Measurements from ENCODE around the gene IFITM1. TPM values are rescaled to one million over a fixed set of nuclear protein-coding genes. Genes with fewer than 3 reads are reported as not detected.
A peak's percentile ranks its signal among the peaks of the same experiment; 100 is the strongest.
"Not testable (repeated sequence)": the region's sequence is repeated elsewhere in the genome, so short reads cannot be mapped to it uniquely, and the experiment has no call there.

The IFITM1 gene
- total RNA-seq, 1 donor from 2014 or later, result 526 TPM

DNA sequence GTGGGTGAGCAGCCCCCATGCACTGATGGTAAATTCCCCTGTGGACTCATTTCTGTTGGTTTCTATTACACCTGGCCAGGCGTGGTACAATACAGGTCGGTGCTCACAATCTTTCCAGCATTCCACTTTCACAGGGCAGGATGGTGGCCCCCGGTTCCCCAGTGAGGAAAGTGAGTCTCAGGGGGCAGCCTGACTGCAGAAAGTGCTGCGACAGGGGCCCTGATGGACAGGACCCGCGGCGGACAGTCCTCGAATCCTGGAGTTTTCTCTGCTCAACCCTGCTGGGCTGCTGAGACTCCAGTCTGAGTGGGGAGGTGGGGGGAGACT, 28.0 kb upstream of the IFITM1 start:
- Histone ChIP-seq H3K4me1 (ENCODE audit: insufficient read depth, low read length) (peaks cover 6% of the 10 kb centered on the region), H3K27me3 (ENCODE audit: insufficient read depth, low read length) (peaks cover 37% of the 10 kb centered on the region), H3K9ac (ENCODE audit: low read length) (no peak overlapping the region), H4K20me1 (ENCODE audit: insufficient read depth, low read length) (no peaks in the 10 kb centered on the region), H3K36me3 (ENCODE audit: insufficient read depth, low read length) (no peaks in the 10 kb centered on the region), H3K4me2 (ENCODE audit: low read length) (no peak overlapping the region), H2AFZ (ENCODE audit: low read depth, low read length) (no peak overlapping the region), H3K27ac (ENCODE audit: low read depth, low read length) (no peak overlapping the region), H3K9me3 (ENCODE audit: insufficient read depth, low read depth, low read length) (no peaks in the 10 kb centered on the region), H3K4me3 (ENCODE audit: insufficient read depth, low read depth, low read length) (no peak overlapping the region), H3K79me2 (ENCODE audit: insufficient read depth, low read length) (no peaks in the 10 kb centered on the region)
- no peaks in the 10 kb centered on the region for H3K4me1 Mint-ChIP-seq (ENCODE audit: low read depth, unreplicated experiment)
- H3K4me3 Mint-ChIP-seq (ENCODE audit: unreplicated experiment), result no peak overlapping the region
- no peak overlapping the region for H3K27ac Mint-ChIP-seq (ENCODE audit: unreplicated experiment)
- no peak for TF ChIP-seq EZH2 (IDR thresholded peaks at IDR 0.05; ENCODE audit: insufficient read depth, low read length)
- TF ChIP-seq, protein P1, sequence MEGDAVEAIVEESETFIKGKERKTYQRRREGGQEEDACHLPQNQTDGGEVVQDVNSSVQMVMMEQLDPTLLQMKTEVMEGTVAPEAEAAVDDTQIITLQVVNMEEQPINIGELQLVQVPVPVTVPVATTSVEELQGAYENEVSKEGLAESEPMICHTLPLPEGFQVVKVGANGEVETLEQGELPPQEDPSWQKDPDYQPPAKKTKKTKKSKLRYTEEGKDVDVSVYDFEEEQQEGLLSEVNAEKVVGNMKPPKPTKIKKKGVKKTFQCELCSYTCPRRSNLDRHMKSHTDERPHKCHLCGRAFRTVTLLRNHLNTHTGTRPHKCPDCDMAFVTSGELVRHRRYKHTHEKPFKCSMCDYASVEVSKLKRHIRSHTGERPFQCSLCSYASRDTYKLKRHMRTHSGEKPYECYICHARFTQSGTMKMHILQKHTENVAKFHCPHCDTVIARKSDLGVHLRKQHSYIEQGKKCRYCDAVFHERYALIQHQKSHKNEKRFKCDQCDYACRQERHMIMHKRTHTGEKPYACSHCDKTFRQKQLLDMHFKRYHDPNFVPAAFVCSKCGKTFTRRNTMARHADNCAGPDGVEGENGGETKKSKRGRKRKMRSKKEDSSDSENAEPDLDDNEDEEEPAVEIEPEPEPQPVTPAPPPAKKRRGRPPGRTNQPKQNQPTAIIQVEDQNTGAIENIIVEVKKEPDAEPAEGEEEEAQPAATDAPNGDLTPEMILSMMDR (IDR thresholded peaks at IDR 0.05; ENCODE audit: insufficient read depth, low read depth, low read length), result no peak
- no peaks in the 10 kb centered on the region for H3K9me3 Mint-ChIP-seq (ENCODE audit: unreplicated experiment)
- FAIRE-seq, result no peak
- H3K36me3 Mint-ChIP-seq (ENCODE audit: low read depth, unreplicated experiment), result peaks cover 3% of the 10 kb centered on the region
- DNase-seq (ENCODE audit: low read depth), result no peak
- H3K27me3 Mint-ChIP-seq (ENCODE audit: low read depth, unreplicated experiment), result peaks cover 49% of the 10 kb centered on the region

DNA sequence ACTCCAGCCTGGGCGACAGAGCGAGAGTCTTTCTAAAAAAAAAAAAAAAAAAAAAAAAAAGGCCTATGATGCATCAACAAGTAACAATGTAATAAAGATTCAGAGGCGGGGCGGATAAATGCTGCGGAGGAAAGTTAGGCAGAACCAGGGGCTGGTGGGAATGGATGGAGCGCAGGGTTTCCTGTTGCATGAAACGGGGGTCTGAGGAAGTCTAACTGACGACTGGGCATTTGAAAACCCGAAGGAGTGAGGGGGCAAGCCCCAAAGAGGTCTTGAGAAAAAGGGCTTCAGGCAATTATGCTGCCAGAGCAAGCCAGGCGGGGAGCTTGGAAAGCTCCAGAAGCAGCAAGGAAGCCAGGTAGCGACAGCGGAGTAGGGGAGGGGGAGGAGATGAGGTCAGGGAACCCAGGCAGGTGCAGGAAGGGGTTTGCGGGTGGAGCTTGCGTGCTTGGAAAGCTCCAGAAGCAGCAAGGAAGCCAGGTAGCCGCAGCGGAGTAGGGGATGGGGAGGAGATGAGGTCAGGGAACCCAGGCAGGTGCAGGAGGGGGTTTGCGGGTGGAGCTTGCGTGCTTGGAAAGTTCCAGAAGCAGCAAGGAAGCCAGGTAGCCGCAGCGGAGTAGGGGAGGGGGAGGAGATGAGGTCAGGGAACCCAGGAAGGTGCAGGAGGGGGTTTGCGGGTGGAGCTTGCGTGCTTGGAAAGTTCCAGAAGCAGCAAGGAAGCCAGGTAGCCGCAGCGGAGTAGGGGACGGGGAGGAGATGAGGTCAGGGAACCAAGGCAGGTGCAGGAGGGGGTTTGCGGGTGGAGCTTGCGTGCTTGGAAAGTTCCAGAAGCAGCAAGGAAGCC, 26.6 kb upstream of the IFITM1 start:
- not testable (repeated sequence) for FAIRE-seq; H4K20me1 ChIP-seq (ENCODE audit: insufficient read depth, low read length); DNase-seq (ENCODE audit: low read depth); H3K27ac Mint-ChIP-seq (ENCODE audit: unreplicated experiment); H3K4me2 ChIP-seq (ENCODE audit: low read length); H2AFZ ChIP-seq (ENCODE audit: low read depth, low read length); H3K9ac ChIP-seq (ENCODE audit: low read length); H3K4me1 ChIP-seq (ENCODE audit: insufficient read depth, low read length); H3K4me1 Mint-ChIP-seq (ENCODE audit: low read depth, unreplicated experiment); H3K9me3 Mint-ChIP-seq (ENCODE audit: unreplicated experiment); H3K36me3 Mint-ChIP-seq (ENCODE audit: low read depth, unreplicated experiment); H3K36me3 ChIP-seq (ENCODE audit: insufficient read depth, low read length); H3K79me2 ChIP-seq (ENCODE audit: insufficient read depth, low read length); H3K27ac ChIP-seq (ENCODE audit: low read depth, low read length); H3K4me3 ChIP-seq (ENCODE audit: insufficient read depth, low read depth, low read length); H3K9me3 ChIP-seq (ENCODE audit: insufficient read depth, low read depth, low read length)
- Mint-ChIP-seq H3K4me3 (ENCODE audit: unreplicated experiment) (peak overlapping the region; percentile 73), H3K27me3 (ENCODE audit: low read depth, unreplicated experiment) (peaks cover 43% of the 10 kb centered on the region)
- peaks cover 23% of the 10 kb centered on the region for H3K27me3 ChIP-seq (ENCODE audit: insufficient read depth, low read length)

DNA sequence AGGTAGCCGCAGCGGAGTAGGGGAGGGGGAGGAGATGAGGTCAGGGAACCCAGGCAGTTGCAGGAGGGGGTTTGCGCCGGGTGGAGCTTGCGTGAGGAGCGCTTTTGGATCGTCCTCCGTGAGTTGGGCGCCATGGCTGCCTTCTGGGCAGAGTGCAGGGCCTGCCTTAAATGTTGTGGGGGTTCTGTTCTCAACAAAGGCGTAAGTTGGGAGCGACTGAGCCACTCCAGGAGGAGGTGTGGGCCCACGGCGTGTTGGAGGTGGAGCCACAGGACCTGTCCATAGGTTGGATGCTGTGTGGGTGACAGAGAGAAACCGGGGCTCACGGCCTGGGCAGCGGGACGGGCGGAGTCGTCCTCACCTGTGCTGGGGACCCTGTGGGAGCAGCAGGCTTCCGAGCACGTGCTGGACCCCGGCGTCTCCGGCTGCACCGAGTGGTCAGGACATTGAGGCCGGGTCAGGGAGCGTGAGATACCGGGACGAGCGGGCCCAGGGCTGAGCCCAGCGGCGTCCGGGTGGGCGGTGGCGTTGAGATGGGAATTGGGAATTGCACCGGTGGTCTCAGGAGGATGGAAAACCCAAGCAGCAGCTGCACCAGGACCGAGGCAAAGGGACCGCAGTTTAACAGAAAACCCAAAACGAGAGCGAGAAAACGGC, 25.9 kb upstream of the IFITM1 start:
- H3K4me3 Mint-ChIP-seq (ENCODE audit: unreplicated experiment), result peak overlapping the region; percentile 78
- TF ChIP-seq, protein P1 (IDR thresholded peaks at IDR 0.05; ENCODE audit: insufficient read depth, low read depth, low read length), result no peak
- TF ChIP-seq EZH2 (IDR thresholded peaks at IDR 0.05; ENCODE audit: insufficient read depth, low read length), result no peak
- H3K4me1 Mint-ChIP-seq (ENCODE audit: low read depth, unreplicated experiment), result no peaks in the 10 kb centered on the region
- H3K9me3 Mint-ChIP-seq (ENCODE audit: unreplicated experiment), result no peaks in the 10 kb centered on the region
- DNase-seq (ENCODE audit: low read depth) (no peak), FAIRE-seq (no peak)
- H3K27ac ChIP-seq (ENCODE audit: low read depth, low read length), result no peak overlapping the region
- peaks cover 5% of the 10 kb centered on the region for H3K36me3 Mint-ChIP-seq (ENCODE audit: low read depth, unreplicated experiment)
- peak overlapping the region; percentile 61 for H3K9ac ChIP-seq (ENCODE audit: low read length)
- no peaks in the 10 kb centered on the region for H3K36me3 ChIP-seq (ENCODE audit: insufficient read depth, low read length)
- H3K27me3 ChIP-seq (ENCODE audit: insufficient read depth, low read length), result peaks cover 16% of the 10 kb centered on the region
- H3K9me3 ChIP-seq (ENCODE audit: insufficient read depth, low read depth, low read length), result no peaks in the 10 kb centered on the region
- no peaks in the 10 kb centered on the region for H3K79me2 ChIP-seq (ENCODE audit: insufficient read depth, low read length)
- H3K4me2 ChIP-seq (ENCODE audit: low read length), result peak overlapping the region; percentile 90
- peak overlapping the region; percentile 86 for H2AFZ ChIP-seq (ENCODE audit: low read depth, low read length)
- H3K27ac Mint-ChIP-seq (ENCODE audit: unreplicated experiment), result no peak overlapping the region
- peaks cover 6% of the 10 kb centered on the region for H3K4me1 ChIP-seq (ENCODE audit: insufficient read depth, low read length)
- H4K20me1 ChIP-seq (ENCODE audit: insufficient read depth, low read length), result no peaks in the 10 kb centered on the region
- H3K4me3 ChIP-seq (ENCODE audit: insufficient read depth, low read depth, low read length), result peak overlapping the region; percentile 57
- H3K27me3 Mint-ChIP-seq (ENCODE audit: low read depth, unreplicated experiment), result peaks cover 35% of the 10 kb centered on the region
